HTR-8/SVneo (cell line): ENCODE results near the gene INSYN2B.
A peak's percentile ranks its signal among the peaks of the same experiment; 100 is the strongest.

ENCODE experiments used
- DNase-seq: peaks from one replicate; pipeline ENCODE4 v3.0.0; 2011; ENCODE audit warnings: low spot score, mixed read lengths; ENCODE audit not compliant: insufficient read length
- FAIRE-seq: peaks from 2 replicates; lab custom pipeline; 2011; peaks lifted over from hg19 to GRCh38; lab: Jason Lieb, UNC

The INSYN2B gene

GRCh38 chr5:169980418-169981053 is at the start of gene INSYN2B:
Gene INSYN2B (minus strand): TSS chr5:169980495. CDS start chr5:169883898, 96,597 bp downstream.
- DNase-seq (peak; percentile 78), FAIRE-seq (peak; percentile 73)

GRCh38 chr5:170028124-170028523 is 47.8 kb upstream of the INSYN2B start:
- FAIRE-seq (no peak), DNase-seq (no peak)

GRCh38 chr5:170025853-170026252 is 45.6 kb upstream of the INSYN2B start:
- FAIRE-seq = no peak
- DNase-seq = no peak

- FAIRE-seq = no peak
- DNase-seq = no peak
Measured at GRCh38 chr5:170021506-170021905, 41.2 kb upstream of the INSYN2B start.

GRCh38 chr5:170020423-170020822 is 40.1 kb upstream of the INSYN2B start:
- FAIRE-seq (no peak), DNase-seq (no peak)

GRCh38 chr5:170012622-170013021 is 32.3 kb upstream of the INSYN2B start:
- FAIRE-seq = no peak
- no peak for DNase-seq

- DNase-seq = no peak
- no peak for FAIRE-seq
Measured at GRCh38 chr5:170011751-170012150, 31.5 kb upstream of the INSYN2B start.

GRCh38 chr5:170010595-170010994 is 30.3 kb upstream of the INSYN2B start:
- FAIRE-seq (no peak), DNase-seq (no peak)

- FAIRE-seq = no peak
- no peak for DNase-seq
Measured at GRCh38 chr5:170008376-170008775, 28.1 kb upstream of the INSYN2B start.

- DNase-seq (no peak), FAIRE-seq (no peak)
Measured at GRCh38 chr5:170006021-170006420, 25.7 kb upstream of the INSYN2B start.

- no peak for FAIRE-seq
- no peak for DNase-seq
Measured at GRCh38 chr5:170000155-170000554, 19.9 kb upstream of the INSYN2B start.

- FAIRE-seq = no peak
- no peak for DNase-seq
Measured at GRCh38 chr5:169999621-170000020, 19.3 kb upstream of the INSYN2B start.

GRCh38 chr5:169997798-169998197 is 17.5 kb upstream of the INSYN2B start:
- FAIRE-seq (no peak), DNase-seq (no peak)

- DNase-seq = no peak
- FAIRE-seq = no peak
Measured at GRCh38 chr5:169993485-169993790, 13.1 kb upstream of the INSYN2B start.

GRCh38 chr5:169992789-169993484 is 12.6 kb upstream of the INSYN2B start:
- no peak for DNase-seq

GRCh38 chr5:169991115-169991869 is 11.0 kb upstream of the INSYN2B start:
- FAIRE-seq (no peak), DNase-seq (no peak)

More at GRCh38 chr5:169992789-169993484, 12.6 kb upstream of the INSYN2B start:
- no peak for FAIRE-seq

GRCh38 chr5:169989365-169989764 is 9.1 kb upstream of the INSYN2B start:
- FAIRE-seq (no peak), DNase-seq (no peak)

- DNase-seq (no peak), FAIRE-seq (no peak)
Measured at GRCh38 chr5:169988947-169989346, 8.7 kb upstream of the INSYN2B start.

GRCh38 chr5:169988206-169988605 is 7.9 kb upstream of the INSYN2B start:
- FAIRE-seq (no peak), DNase-seq (no peak)

- DNase-seq = no peak
- FAIRE-seq = no peak
Measured at GRCh38 chr5:169979871-169980270, 424 bp downstream of the INSYN2B start.

- no peak for DNase-seq
- FAIRE-seq = no peak
Measured at GRCh38 chr5:169978714-169979113, 1.6 kb downstream of the INSYN2B start.
